Progenitor cell of endocrine pancreas (in vitro differentiated cells): ENCODE data around the gene MAPK11. TPM values are rescaled to one million over a fixed set of nuclear protein-coding genes. Genes with fewer than 3 reads are reported as not detected.

Experiments
- DNase-seq: peaks from one replicate; pipeline ENCODE4 v3.0.0; 2021; ENCODE audit warnings: low spot score; ENCODE audit not compliant: unreplicated experiment
- H3K27ac Mint-ChIP-seq: 2 replicates; pipeline ENCODE4 v1.8.0; 2021; ENCODE audit warnings: mild to moderate bottlenecking, moderate library complexity, mixed read lengths
- H3K27me3 Mint-ChIP-seq: 2 replicates; pipeline ENCODE4 v1.8.0; 2021; ENCODE audit warnings: mixed read lengths
- H3K36me3 Mint-ChIP-seq: 2 replicates; pipeline ENCODE4 v1.8.0; 2022; ENCODE audit warnings: mixed read lengths; ENCODE audit not compliant: insufficient read depth
- H3K4me1 Mint-ChIP-seq: 2 replicates; pipeline ENCODE4 v1.8.0; 2021; ENCODE audit warnings: low read depth, mixed read lengths
- H3K4me3 Mint-ChIP-seq: 2 replicates; pipeline ENCODE4 v1.8.0; 2021; ENCODE audit warnings: low read depth, mild to moderate bottlenecking, moderate library complexity, mixed read lengths
- H3K9me3 Mint-ChIP-seq: 2 replicates; pipeline ENCODE4 v1.8.0; 2021; ENCODE audit warnings: low read depth, mixed read lengths
- total RNA-seq: library from RNA; stranded (reverse); gene quantifications from 2 replicates; pipeline ENCODE4 v1.2.1, GENCODE V29; 2021
- TF ChIP-seq, protein P1 (sequence below): fragments of 200-600 bp; sonication (generic); IDR thresholded peaks from one replicate; pipeline ENCODE4 v1.5.0; 2021; ENCODE audit warnings: antibody characterized with exemption, mild to moderate bottlenecking; ENCODE audit not compliant: unreplicated experiment

Gene MAPK11
- total RNA-seq, 1 donor from 2014 or later = 2.3 TPM

DNA sequence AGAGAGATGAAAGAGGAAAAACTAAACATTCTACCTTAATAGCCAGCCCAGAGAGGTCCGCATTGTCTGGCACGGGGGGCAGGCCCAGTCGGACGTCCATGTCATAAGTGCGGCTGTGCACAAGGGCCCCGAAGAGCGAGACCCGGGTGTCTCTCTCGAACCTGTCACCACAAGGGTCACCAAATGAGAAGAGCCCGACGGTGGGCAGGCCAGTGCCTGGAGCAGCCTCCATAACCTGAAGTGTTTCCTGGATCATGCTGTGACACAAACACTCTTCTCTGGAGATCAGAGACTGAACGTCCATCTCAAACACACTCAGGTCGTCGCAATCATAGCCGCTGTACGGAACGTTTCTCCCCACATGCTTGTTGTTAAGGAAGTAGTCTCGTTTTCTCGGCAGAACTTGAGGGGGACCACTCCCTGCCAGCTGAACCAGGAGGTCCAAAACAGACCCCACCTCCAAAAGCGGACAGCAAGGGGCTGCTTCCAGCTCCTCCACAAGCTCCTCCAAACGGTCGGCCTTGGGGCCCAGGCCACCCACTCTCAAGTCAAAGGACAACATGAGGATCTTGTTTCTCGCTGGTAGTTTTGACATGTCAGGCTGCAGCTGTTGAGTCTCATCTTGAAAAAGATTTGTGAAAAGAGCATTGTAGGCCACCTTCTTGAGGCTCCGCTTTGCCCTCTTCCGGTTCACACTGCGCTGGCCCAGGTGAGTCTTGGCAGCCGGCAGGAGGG lies 26.3 kb downstream of the MAPK11 start:
- Mint-ChIP-seq H3K27ac (peak overlapping the region; percentile 96), H3K4me3 (peak overlapping the region; percentile 99), H3K4me1 (peaks cover 26% of the 10 kb centered on the region), H3K9me3 (no peaks in the 10 kb centered on the region), H3K27me3 (no peaks in the 10 kb centered on the region), H3K36me3 (peaks cover 4% of the 10 kb centered on the region)
- no peak for DNase-seq
- TF ChIP-seq, protein P1, sequence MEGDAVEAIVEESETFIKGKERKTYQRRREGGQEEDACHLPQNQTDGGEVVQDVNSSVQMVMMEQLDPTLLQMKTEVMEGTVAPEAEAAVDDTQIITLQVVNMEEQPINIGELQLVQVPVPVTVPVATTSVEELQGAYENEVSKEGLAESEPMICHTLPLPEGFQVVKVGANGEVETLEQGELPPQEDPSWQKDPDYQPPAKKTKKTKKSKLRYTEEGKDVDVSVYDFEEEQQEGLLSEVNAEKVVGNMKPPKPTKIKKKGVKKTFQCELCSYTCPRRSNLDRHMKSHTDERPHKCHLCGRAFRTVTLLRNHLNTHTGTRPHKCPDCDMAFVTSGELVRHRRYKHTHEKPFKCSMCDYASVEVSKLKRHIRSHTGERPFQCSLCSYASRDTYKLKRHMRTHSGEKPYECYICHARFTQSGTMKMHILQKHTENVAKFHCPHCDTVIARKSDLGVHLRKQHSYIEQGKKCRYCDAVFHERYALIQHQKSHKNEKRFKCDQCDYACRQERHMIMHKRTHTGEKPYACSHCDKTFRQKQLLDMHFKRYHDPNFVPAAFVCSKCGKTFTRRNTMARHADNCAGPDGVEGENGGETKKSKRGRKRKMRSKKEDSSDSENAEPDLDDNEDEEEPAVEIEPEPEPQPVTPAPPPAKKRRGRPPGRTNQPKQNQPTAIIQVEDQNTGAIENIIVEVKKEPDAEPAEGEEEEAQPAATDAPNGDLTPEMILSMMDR = no peak

DNA sequence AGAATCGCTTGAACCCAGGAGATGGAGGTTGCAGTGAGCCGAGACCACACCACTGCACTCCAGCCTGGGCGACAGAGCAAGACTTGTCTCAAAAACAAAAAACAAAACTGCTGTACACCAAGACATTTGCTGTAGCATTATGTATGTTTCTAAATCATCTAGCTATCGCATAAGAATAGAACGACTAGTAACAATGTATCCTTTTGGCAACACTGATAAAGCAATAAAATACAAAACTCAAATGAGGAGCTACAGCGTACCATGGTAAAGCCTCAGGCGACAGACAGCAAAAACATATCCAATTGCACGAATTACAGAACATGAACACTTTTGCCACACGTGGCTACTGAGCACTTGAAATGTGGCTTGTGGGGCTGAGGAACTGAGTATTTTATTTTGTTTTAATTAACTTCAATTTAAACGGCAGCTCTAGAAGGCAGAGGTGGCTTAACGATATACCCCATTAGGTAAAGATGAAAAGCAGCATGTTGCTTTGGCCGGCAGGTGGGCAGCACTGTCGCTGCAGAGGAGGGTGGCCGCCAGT lies 27.7 kb downstream of the MAPK11 start:
- Mint-ChIP-seq H3K27me3 (no peaks in the 10 kb centered on the region), H3K27ac (no peak overlapping the region), H3K36me3 (peaks cover 6% of the 10 kb centered on the region), H3K9me3 (no peaks in the 10 kb centered on the region), H3K4me3 (peak overlapping the region; percentile 99), H3K4me1 (peaks cover 24% of the 10 kb centered on the region)
- TF ChIP-seq, protein P1 = no peak
- DNase-seq = no peak

DNA sequence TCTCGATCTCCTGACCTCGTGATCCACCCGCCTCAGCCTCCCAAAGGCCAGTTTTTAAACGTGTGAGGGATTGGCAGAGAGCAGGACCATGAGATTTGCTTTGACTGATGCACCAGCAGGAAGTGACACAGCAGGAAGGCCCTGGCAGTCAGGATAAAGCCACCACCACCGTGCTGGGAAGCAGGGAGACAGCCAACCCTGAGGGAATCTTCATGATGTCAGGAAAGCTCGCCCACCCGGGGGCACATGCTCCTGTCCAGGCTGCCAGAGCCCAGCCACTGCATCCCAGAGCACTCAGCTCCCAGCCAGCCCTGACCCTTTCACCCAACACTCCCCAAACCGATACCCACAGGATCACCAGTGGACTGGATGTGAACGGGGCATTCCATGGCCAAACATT lies 31.4 kb downstream of the MAPK11 start:
- no peak overlapping the region for H3K27ac Mint-ChIP-seq
- DNase-seq = no peak
- H3K27me3 Mint-ChIP-seq = no peaks in the 10 kb centered on the region
- H3K4me3 Mint-ChIP-seq = no peak overlapping the region
- H3K9me3 Mint-ChIP-seq = no peaks in the 10 kb centered on the region
- TF ChIP-seq, protein P1 = no peak
- peaks cover 17% of the 10 kb centered on the region for H3K4me1 Mint-ChIP-seq
- H3K36me3 Mint-ChIP-seq = peaks cover 5% of the 10 kb centered on the region

DNA sequence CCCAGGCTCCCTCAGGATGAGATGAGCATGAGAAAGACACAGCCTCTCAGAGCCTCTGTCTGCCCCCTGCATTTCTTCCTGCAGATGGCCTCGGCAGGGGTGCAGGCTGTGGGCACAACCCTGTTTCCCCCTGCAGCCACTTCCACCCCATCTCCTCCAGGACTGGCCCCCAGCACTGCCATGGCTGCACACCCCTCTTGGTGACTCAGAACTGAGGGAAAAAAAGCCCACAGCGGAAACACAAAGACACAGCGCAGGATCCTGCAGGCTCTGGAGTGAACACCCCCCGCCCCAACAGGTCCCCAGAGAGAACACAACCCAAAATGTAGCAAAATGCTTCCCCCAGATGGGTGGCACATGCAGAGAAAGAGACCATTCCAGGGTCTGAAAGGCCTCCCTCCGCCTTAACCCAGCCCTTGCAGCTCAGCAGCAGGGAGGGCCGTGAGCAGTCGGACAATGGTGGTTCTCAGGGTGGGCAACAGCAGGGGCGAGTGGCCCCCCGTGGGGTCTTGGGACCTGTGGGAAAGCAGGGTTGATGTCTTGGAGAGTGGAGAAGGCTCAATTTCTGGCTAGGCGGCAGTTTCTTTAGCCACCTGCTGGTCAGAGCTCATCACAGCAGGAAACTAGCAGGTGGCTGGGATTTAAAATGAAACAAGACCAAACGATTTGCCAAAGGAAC lies 33.3 kb downstream of the MAPK11 start:
- Mint-ChIP-seq H3K27me3 (no peaks in the 10 kb centered on the region), H3K36me3 (peaks cover 5% of the 10 kb centered on the region), H3K9me3 (no peaks in the 10 kb centered on the region), H3K27ac (peak overlapping the region; percentile 52), H3K4me1 (peaks cover 6% of the 10 kb centered on the region), H3K4me3 (no peak overlapping the region)
- TF ChIP-seq, protein P1 = peak; percentile 59
- DNase-seq = no peak

DNA sequence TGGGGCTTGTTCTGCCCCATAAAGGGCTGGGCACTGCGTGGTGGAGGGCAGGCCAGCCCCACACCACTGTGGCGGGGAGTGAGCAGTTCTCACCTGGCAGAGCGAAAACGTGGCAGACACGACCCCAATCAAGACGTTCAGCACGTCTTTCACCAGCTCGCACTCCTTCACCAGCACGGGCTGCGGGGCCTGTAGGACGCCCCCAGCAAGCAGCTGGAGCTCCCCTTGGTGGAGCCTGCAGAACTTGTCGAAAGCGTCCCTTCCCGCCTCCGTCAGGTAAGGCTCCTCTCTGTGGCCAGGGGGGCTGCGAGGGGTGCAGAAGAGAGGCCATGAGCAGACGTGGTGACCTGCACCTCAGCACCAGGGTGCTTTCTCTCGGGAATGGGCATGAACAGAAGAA lies 37.0 kb downstream of the MAPK11 start:
- TF ChIP-seq, protein P1 = no peak
- Mint-ChIP-seq H3K4me1 (no peaks in the 10 kb centered on the region), H3K36me3 (peaks cover 8% of the 10 kb centered on the region), H3K4me3 (no peak overlapping the region), H3K27me3 (no peaks in the 10 kb centered on the region), H3K27ac (no peak overlapping the region), H3K9me3 (no peaks in the 10 kb centered on the region)
- no peak for DNase-seq
